HepG2 (cell line): ENCODE data around the gene SLC27A1. TPM values are rescaled to one million over a fixed set of nuclear protein-coding genes. Genes with fewer than 3 reads are reported as not detected.

ENCODE experiments used
- BRD4 ChIP-seq: sonication (generic); formaldehyde crosslinking; IDR thresholded peaks from 2 replicates; pipeline ENCODE4 v1.4.0; 2020; ENCODE audit warnings: missing genetic modification reagents
- HNF1A ChIP-seq, 2 experiments: sonication (generic) in 1 of 2; formaldehyde crosslinking in 1 of 2; IDR thresholded peaks; 2 replicates each; pipeline versions ENCODE4 v1.4.0 to v1.6.1; 2016 to 2020; ENCODE audit warnings: borderline replicate concordance in 1 of 2, low read depth in 1 of 2, mild to moderate bottlenecking in 1 of 2, missing genetic modification reagents in 1 of 2
- JUN ChIP-seq: sonication (generic); formaldehyde crosslinking; IDR thresholded peaks from 2 replicates; pipeline ENCODE4 v1.4.0; 2020; ENCODE audit warnings: mild to moderate bottlenecking, missing genetic modification reagents
- MYPOP ChIP-seq: sonication (generic); formaldehyde crosslinking; IDR thresholded peaks from 2 replicates; pipeline ENCODE4 v1.8.1; 2023; ENCODE audit warnings: mild to moderate bottlenecking, moderate library complexity, missing genetic modification reagents
- POGK ChIP-seq: sonication (generic); formaldehyde crosslinking; conservative IDR thresholded peaks from 2 replicates; pipeline ENCODE4 v1.8.0; 2022; ENCODE audit warnings: mild to moderate bottlenecking, moderate library complexity, missing genetic modification reagents
- SIN3A ChIP-seq: IDR thresholded peaks from 2 replicates; pipeline ENCODE4 v1.6.1; 2011; ENCODE audit warnings: low read depth, mild to moderate bottlenecking, control low read depth, low read length, borderline replicate concordance
- SMYD3 ChIP-seq: sonication (generic); formaldehyde crosslinking; IDR thresholded peaks from 2 replicates; pipeline ENCODE4 v1.8.1; 2023; ENCODE audit warnings: mild to moderate bottlenecking, missing genetic modification reagents
- THYN1 ChIP-seq: sonication (generic); formaldehyde crosslinking; IDR thresholded peaks from 2 replicates; pipeline ENCODE4 v1.8.1; 2023; ENCODE audit warnings: low read depth, mild to moderate bottlenecking, moderate library complexity, missing genetic modification reagents, borderline replicate concordance
- ZNF546 ChIP-seq: sonication (generic); formaldehyde crosslinking; conservative IDR thresholded peaks from 2 replicates; pipeline ENCODE4 v1.8.1; 2023; ENCODE audit warnings: mild to moderate bottlenecking, missing genetic modification reagents
- ZNF567 ChIP-seq: sonication (generic); formaldehyde crosslinking; IDR thresholded peaks from 2 replicates; pipeline ENCODE4 v1.8.1; 2023; ENCODE audit warnings: mild to moderate bottlenecking, missing genetic modification reagents, borderline replicate concordance
- ZNF839 ChIP-seq: sonication (generic); formaldehyde crosslinking; IDR thresholded peaks from 2 replicates; pipeline ENCODE4 v1.4.0; 2020; ENCODE audit warnings: missing genetic modification reagents, mild to moderate bottlenecking, borderline replicate concordance
- polyA plus RNA-seq, 8 experiments: library from polyadenylated mRNA; depleted of rRNA in 3 of 8; stranded (reverse) in 7 of 8; unstranded in 1 of 8; fragments of >200 nt; fragmentation: Illumina TruSeq in 4 of 8; extraction: Trizol in 4 of 8; gene quantifications; 2 replicates each; pipeline versions ENCODE4 v1.2.1 to v1.2.3, GENCODE V29; 2011 to 2016; ENCODE audit warnings: low read depth in 4 of 8, missing spikeins in 1 of 8, mixed read lengths in 1 of 8; ENCODE audit not compliant: insufficient read depth in 1 of 8
- total RNA-seq, 5 experiments: library from RNA; depleted of rRNA; stranded (reverse); fragments of >200 nt; fragmentation: Illumina TruSeq; extraction: Trizol; gene quantifications; 2 replicates each; pipeline ENCODE4 v1.2.3, GENCODE V29; 2016; ENCODE audit warnings: low read depth in 1 of 5
- TF ChIP-seq, protein P1 (sequence below): IDR thresholded peaks from 2 replicates; pipeline ENCODE4 v1.6.1; 2012; ENCODE audit warnings: inconsistent platforms
- TF ChIP-seq, protein P2 (sequence below): sonication (generic); formaldehyde crosslinking; IDR thresholded peaks from 2 replicates; pipeline ENCODE4 v1.4.0; 2020; ENCODE audit warnings: missing genetic modification reagents
- TF ChIP-seq, protein P3 (sequence below): sonication (generic); formaldehyde crosslinking; IDR thresholded peaks from 2 replicates; pipeline ENCODE4 v1.4.0; 2020; ENCODE audit warnings: missing genetic modification reagents, borderline replicate concordance
- TF ChIP-seq, protein P4 (sequence below): sonication (generic); formaldehyde crosslinking; IDR thresholded peaks from 2 replicates; pipeline ENCODE4 v1.5.1; 2020; ENCODE audit warnings: mild to moderate bottlenecking, moderate library complexity, missing genetic modification reagents

The SLC27A1 gene
- total and polyA plus RNA-seq, 2 of the 13 experiments (the other 11 are each of a cell fraction or from before 2014, with no cell fraction given): 4.1 to 8.8 TPM

GRCh38 chr19:17469481-17470067 is 750 bp upstream of the SLC27A1 start (continued):
- TF ChIP-seq HNF1A (IDR thresholded peaks at IDR 0.05; ENCODE audit: low read depth) (no peak), HNF1A (CRISPR knock-in tag; IDR thresholded peaks at IDR 0.05; ENCODE audit: borderline replicate concordance) (no peak), ZNF567 (CRISPR knock-in tag) (no peak), BRD4 (CRISPR knock-in tag) (0 out of 2 replicates have a peak, but pooled peaks have one; percentile 47), JUN (CRISPR knock-in tag) (no peak), ZNF546 (CRISPR knock-in tag) (peak; percentile 61; the same call in 1 of the 2 replicates), THYN1 (no peak), SIN3A (peak; percentile 83), POGK (peak; percentile 47; the same call in 1 of the 2 replicates), MYPOP (CRISPR knock-in tag) (no peak), SMYD3 (no peak), ZNF839 (no peak)
- TF ChIP-seq, protein P1, sequence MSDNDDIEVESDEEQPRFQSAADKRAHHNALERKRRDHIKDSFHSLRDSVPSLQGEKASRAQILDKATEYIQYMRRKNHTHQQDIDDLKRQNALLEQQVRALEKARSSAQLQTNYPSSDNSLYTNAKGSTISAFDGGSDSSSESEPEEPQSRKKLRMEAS: peak; percentile 59
- TF ChIP-seq, protein P2, sequence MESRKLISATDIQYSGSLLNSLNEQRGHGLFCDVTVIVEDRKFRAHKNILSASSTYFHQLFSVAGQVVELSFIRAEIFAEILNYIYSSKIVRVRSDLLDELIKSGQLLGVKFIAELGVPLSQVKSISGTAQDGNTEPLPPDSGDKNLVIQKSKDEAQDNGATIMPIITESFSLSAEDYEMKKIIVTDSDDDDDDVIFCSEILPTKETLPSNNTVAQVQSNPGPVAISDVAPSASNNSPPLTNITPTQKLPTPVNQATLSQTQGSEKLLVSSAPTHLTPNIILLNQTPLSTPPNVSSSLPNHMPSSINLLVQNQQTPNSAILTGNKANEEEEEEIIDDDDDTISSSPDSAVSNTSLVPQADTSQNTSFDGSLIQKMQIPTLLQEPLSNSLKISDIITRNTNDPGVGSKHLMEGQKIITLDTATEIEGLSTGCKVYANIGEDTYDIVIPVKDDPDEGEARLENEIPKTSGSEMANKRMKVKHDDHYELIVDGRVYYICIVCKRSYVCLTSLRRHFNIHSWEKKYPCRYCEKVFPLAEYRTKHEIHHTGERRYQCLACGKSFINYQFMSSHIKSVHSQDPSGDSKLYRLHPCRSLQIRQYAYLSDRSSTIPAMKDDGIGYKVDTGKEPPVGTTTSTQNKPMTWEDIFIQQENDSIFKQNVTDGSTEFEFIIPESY (CRISPR knock-in tag): no peak
- TF ChIP-seq, protein P3, sequence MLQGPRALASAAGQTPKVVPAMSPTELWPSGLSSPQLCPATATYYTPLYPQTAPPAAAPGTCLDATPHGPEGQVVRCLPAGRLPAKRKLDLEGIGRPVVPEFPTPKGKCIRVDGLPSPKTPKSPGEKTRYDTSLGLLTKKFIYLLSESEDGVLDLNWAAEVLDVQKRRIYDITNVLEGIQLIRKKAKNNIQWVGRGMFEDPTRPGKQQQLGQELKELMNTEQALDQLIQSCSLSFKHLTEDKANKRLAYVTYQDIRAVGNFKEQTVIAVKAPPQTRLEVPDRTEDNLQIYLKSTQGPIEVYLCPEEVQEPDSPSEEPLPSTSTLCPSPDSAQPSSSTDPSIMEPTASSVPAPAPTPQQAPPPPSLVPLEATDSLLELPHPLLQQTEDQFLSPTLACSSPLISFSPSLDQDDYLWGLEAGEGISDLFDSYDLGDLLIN: no peak
- TF ChIP-seq, protein P4, sequence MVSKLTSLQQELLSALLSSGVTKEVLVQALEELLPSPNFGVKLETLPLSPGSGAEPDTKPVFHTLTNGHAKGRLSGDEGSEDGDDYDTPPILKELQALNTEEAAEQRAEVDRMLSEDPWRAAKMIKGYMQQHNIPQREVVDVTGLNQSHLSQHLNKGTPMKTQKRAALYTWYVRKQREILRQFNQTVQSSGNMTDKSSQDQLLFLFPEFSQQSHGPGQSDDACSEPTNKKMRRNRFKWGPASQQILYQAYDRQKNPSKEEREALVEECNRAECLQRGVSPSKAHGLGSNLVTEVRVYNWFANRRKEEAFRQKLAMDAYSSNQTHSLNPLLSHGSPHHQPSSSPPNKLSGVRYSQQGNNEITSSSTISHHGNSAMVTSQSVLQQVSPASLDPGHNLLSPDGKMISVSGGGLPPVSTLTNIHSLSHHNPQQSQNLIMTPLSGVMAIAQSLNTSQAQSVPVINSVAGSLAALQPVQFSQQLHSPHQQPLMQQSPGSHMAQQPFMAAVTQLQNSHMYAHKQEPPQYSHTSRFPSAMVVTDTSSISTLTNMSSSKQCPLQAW (CRISPR knock-in tag): peak; percentile 58; the same call in 1 of the 2 replicates
